RPMI8226 (cell line): Measurements from ENCODE around the gene DPF3.
"Not testable (repeated sequence)": the region's sequence is repeated elsewhere in the genome, so short reads cannot be mapped to it uniquely, and the experiment has no call there.

Experiments used
- DNase-seq: peaks from one replicate; pipeline ENCODE4 v3.0.0-alpha.2; 2015

Gene DPF3

GRCh38 chr14:72878746-72879145, 15.2 kb downstream of the DPF3 start:
- no peak for DNase-seq

GRCh38 chr14:72876710-72877063, 17.2 kb downstream of the DPF3 start:
- no peak for DNase-seq

GRCh38 chr14:72876005-72876709, 17.7 kb downstream of the DPF3 start:
- no peak for DNase-seq

GRCh38 chr14:72870878-72871277, 23.0 kb downstream of the DPF3 start:
- DNase-seq: not testable (repeated sequence)

- no peak for DNase-seq
These were observed 24.2 kb downstream of the DPF3 start for GRCh38 chr14:72869407-72870329.

- no peak for DNase-seq
These were observed 25.4 kb downstream of the DPF3 start for GRCh38 chr14:72868500-72868899.

- no peak for DNase-seq
These were observed 29.1 kb downstream of the DPF3 start for GRCh38 chr14:72864712-72865365.

- no peak for DNase-seq
These were observed 30.5 kb downstream of the DPF3 start for GRCh38 chr14:72863216-72864006.

- DNase-seq: no peak
These were observed 37.2 kb downstream of the DPF3 start for GRCh38 chr14:72856530-72857266.

GRCh38 chr14:72855913-72856312, 38.0 kb downstream of the DPF3 start:
- DNase-seq: no peak

GRCh38 chr14:72852194-72852593, 41.7 kb downstream of the DPF3 start:
- no peak for DNase-seq

- no peak for DNase-seq
These were observed 42.3 kb downstream of the DPF3 start for GRCh38 chr14:72851635-72852034.

- no peak for DNase-seq
These were observed 43.5 kb downstream of the DPF3 start for GRCh38 chr14:72850360-72850759.

- no peak for DNase-seq
These were observed 44.7 kb downstream of the DPF3 start for GRCh38 chr14:72849222-72849621.

- DNase-seq: no peak
These were observed 46.2 kb downstream of the DPF3 start for GRCh38 chr14:72847721-72848120.

GRCh38 chr14:72845683-72846082, 48.2 kb downstream of the DPF3 start:
- DNase-seq: no peak

- DNase-seq: no peak
These were observed 48.7 kb downstream of the DPF3 start for GRCh38 chr14:72845196-72845595.

- DNase-seq: no peak
These were observed 49.4 kb downstream of the DPF3 start for GRCh38 chr14:72844524-72844923.

GRCh38 chr14:72839753-72840607, 53.9 kb downstream of the DPF3 start:
- no peak for DNase-seq

GRCh38 chr14:72839351-72839750, 54.5 kb downstream of the DPF3 start:
- no peak for DNase-seq

- DNase-seq: no peak
These were observed 57.8 kb downstream of the DPF3 start for GRCh38 chr14:72836085-72836484.
